ENCODE results near the gene PCID2.

PCID2 gene

GRCh38 chr13:113178070-113178895 is 30.2 kb downstream of the PCID2 start:
- H3K4me3 ChIP-seq (ENCODE audit: low read length): no peak overlapping the region

GRCh38 chr13:113176822-113177221 is 31.6 kb downstream of the PCID2 start:
- Histone ChIP-seq H3K36me3 (ENCODE audit: insufficient read depth, low read length) (peaks cover 79% of the 10 kb centered on the region), H3K4me1 (ENCODE audit: insufficient read depth, low read length) (peaks cover 6% of the 10 kb centered on the region), H3K27me3 (ENCODE audit: insufficient read depth, low read length) (no peaks in the 10 kb centered on the region), H3K9me3 (ENCODE audit: low read length) (no peaks in the 10 kb centered on the region), H3K4me3 (ENCODE audit: low read length) (no peak overlapping the region), H2AFZ (ENCODE audit: low read depth, low read length) (no peak overlapping the region)

More at GRCh38 chr13:113178070-113178895, 30.2 kb downstream of the PCID2 start:
- Histone ChIP-seq H3K27me3 (ENCODE audit: insufficient read depth, low read length) (no peaks in the 10 kb centered on the region), H3K4me1 (ENCODE audit: insufficient read depth, low read length) (peaks cover 6% of the 10 kb centered on the region), H3K36me3 (ENCODE audit: insufficient read depth, low read length) (peaks cover 72% of the 10 kb centered on the region), H3K9me3 (ENCODE audit: low read length) (no peaks in the 10 kb centered on the region), H2AFZ (ENCODE audit: low read depth, low read length) (no peak overlapping the region)

DNA sequence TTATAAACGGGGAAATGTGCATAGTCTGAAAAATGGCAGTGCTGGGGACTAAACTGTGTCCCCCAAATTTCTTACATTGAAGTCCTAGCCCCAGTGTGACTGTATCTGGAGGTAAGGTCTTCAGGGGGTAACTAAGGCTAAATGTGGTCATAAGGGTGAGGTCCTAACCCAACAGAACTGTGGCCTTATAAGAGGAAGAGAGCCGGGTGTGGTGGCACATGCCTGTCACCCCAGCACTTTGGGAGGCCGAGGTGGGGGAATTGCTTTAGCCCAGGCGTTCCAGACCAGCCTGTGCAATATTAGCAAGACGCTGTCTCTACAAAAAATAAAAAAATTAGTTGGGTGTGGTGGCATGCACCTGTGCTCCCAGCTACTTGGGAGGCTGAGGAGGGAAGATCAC is 32.2 kb downstream of the PCID2 start:
- H3K27me3 ChIP-seq (ENCODE audit: insufficient read depth, low read length): no peaks in the 10 kb centered on the region
- H2AFZ ChIP-seq (ENCODE audit: low read depth, low read length): no peak overlapping the region
- H3K9me3 ChIP-seq (ENCODE audit: low read length): no peaks in the 10 kb centered on the region
- no peak overlapping the region for H3K4me3 ChIP-seq (ENCODE audit: low read length)
- H3K36me3 ChIP-seq (ENCODE audit: insufficient read depth, low read length): peaks cover 81% of the 10 kb centered on the region
- H3K4me1 ChIP-seq (ENCODE audit: insufficient read depth, low read length): peaks cover 6% of the 10 kb centered on the region

- H3K36me3 ChIP-seq (ENCODE audit: insufficient read depth, low read length): peaks cover 62% of the 10 kb centered on the region
- no peaks in the 10 kb centered on the region for H3K4me1 ChIP-seq (ENCODE audit: insufficient read depth, low read length)
- H3K9me3 ChIP-seq (ENCODE audit: low read length): peaks cover 4% of the 10 kb centered on the region
- no peak overlapping the region for H2AFZ ChIP-seq (ENCODE audit: low read depth, low read length)
- no peak overlapping the region for H3K4me3 ChIP-seq (ENCODE audit: low read length)
- H3K27me3 ChIP-seq (ENCODE audit: insufficient read depth, low read length): no peaks in the 10 kb centered on the region
Measured at GRCh38 chr13:113172419-113172926, 36.0 kb downstream of the PCID2 start.

DNA sequence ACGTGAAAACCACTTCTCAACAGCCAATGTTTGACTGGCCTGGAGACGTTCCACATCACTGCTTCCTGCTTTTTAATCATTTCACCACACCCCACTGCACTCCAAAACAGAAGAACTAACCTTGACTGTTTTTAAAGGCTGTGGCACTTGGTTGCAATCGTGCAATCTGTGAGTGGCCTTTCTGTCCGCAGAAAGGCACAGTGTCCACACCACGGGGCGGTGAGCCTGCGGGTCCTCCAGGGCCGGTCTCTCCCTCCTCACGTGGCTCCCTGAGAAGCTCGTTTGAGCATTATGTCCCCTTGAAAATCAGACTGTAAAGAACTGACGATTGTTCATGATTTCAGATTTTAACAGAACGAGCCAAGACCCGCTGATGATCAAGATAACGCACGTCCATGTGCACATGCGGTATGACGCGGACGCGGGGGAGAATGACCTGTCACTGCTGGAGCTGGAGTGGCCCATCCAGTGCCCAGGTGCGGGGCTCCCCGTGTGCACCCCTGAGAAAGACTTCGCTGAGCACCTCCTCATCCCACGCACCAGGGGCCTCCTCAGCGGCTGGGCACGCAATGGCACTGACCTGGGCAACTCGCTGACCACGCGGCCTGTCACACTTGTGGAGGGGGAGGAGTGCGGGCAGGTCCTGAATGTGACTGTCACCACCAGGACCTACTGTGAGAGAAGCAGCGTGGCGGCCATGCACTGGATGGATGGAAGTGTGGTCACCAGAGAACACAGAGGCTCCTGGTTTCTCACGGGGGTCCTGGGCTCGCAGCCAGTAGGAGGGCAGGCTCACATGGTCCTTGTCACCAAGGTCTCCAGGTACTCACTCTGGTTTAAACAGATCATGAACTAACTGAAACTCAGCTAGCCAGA is 37.0 kb downstream of the PCID2 start:
- Histone ChIP-seq H3K27me3 (ENCODE audit: insufficient read depth, low read length) (no peaks in the 10 kb centered on the region), H2AFZ (ENCODE audit: low read depth, low read length) (no peak overlapping the region), H3K9me3 (ENCODE audit: low read length) (peaks cover 4% of the 10 kb centered on the region), H3K4me1 (ENCODE audit: insufficient read depth, low read length) (no peaks in the 10 kb centered on the region), H3K4me3 (ENCODE audit: low read length) (no peak overlapping the region), H3K36me3 (ENCODE audit: insufficient read depth, low read length) (peaks cover 58% of the 10 kb centered on the region)

DNA sequence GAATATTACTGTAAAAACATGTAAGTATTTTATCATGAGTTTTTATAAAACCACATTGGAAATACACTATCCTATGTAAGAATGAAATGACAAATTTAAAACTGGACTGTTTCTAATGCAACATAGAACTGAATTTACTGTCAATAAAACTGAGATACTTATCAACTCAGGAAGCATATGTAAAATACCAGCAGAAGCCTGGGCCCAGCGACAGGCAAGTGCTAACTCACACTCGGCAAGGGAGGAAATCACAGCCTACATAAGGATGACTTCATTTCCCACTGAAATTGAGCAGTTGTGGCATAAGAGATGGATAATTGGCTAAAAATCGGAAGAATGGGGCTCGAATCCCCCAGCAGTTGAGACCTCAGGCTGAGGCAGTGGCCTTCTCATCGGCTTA is 38.0 kb downstream of the PCID2 start:
- Histone ChIP-seq H2AFZ (ENCODE audit: low read depth, low read length) (no peak overlapping the region), H3K36me3 (ENCODE audit: insufficient read depth, low read length) (peaks cover 49% of the 10 kb centered on the region), H3K4me3 (ENCODE audit: low read length) (no peak overlapping the region), H3K27me3 (ENCODE audit: insufficient read depth, low read length) (no peaks in the 10 kb centered on the region), H3K9me3 (ENCODE audit: low read length) (peaks cover 4% of the 10 kb centered on the region), H3K4me1 (ENCODE audit: insufficient read depth, low read length) (no peaks in the 10 kb centered on the region)

DNA sequence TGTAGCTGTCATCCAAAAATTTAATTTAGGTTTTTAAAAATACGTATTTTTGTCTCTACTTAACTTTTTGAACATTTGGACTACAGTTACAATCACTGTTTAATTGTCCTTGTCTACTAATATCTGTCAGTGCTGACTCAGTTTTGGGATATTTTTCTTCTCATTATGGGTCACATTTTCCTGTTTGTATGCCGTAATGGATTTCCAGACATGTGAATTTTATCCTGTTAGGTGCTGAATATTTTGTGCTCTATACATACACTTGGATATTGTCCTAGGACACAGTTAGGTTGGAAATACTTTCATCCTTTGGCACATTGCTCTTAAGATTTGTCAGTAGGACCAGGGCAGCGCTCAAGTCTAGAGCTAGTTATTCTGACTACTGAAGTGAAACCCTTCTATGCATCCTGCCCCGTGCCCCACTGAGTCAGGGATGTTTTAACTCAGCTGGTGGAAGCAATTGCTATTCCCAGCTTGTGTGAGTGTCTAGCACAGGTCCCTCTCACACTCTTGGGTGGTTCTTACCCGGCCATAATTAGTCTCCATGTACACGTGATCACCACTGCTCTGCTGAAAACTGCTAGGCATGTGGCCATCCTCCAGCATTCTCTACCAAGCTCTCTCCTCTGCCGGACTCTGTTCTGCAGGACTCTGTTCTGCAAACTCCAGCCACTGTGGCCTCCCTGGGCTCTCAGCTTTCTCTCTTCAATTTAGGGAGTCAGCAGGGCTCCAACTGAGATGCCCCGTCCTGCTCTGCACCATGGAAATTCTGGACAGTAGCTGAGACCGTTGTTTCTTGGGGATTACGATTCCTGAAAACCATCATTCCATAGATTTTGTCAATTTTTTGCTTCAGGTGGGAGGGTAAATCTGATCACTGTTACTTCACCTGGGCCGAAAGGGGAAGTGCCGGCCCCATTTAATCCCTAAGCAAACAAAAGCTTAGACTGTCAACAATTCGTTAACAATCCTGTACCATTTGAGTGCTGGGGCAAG is 38.9 kb downstream of the PCID2 start:
- Histone ChIP-seq H3K4me1 (ENCODE audit: insufficient read depth, low read length) (no peaks in the 10 kb centered on the region), H3K9me3 (ENCODE audit: low read length) (peaks cover 4% of the 10 kb centered on the region), H2AFZ (ENCODE audit: low read depth, low read length) (no peak overlapping the region), H3K36me3 (ENCODE audit: insufficient read depth, low read length) (peaks cover 41% of the 10 kb centered on the region), H3K27me3 (ENCODE audit: insufficient read depth, low read length) (no peaks in the 10 kb centered on the region), H3K4me3 (ENCODE audit: low read length) (no peak overlapping the region)

GRCh38 chr13:113168211-113168610 is 40.3 kb downstream of the PCID2 start:
- H2AFZ ChIP-seq (ENCODE audit: low read depth, low read length): no peak overlapping the region
- H3K9me3 ChIP-seq (ENCODE audit: low read length): peaks cover 4% of the 10 kb centered on the region
- H3K27me3 ChIP-seq (ENCODE audit: insufficient read depth, low read length): no peaks in the 10 kb centered on the region
- H3K36me3 ChIP-seq (ENCODE audit: insufficient read depth, low read length): peaks cover 34% of the 10 kb centered on the region
- no peaks in the 10 kb centered on the region for H3K4me1 ChIP-seq (ENCODE audit: insufficient read depth, low read length)
- H3K4me3 ChIP-seq (ENCODE audit: low read length): no peak overlapping the region

GRCh38 chr13:113167575-113167974 is 40.9 kb downstream of the PCID2 start:
- no peak overlapping the region for H2AFZ ChIP-seq (ENCODE audit: low read depth, low read length)
- H3K36me3 ChIP-seq (ENCODE audit: insufficient read depth, low read length): peaks cover 28% of the 10 kb centered on the region
- H3K27me3 ChIP-seq (ENCODE audit: insufficient read depth, low read length): no peaks in the 10 kb centered on the region
- peaks cover 4% of the 10 kb centered on the region for H3K9me3 ChIP-seq (ENCODE audit: low read length)
- H3K4me3 ChIP-seq (ENCODE audit: low read length): no peak overlapping the region
- H3K4me1 ChIP-seq (ENCODE audit: insufficient read depth, low read length): no peaks in the 10 kb centered on the region

- H3K9me3 ChIP-seq (ENCODE audit: low read length): peaks cover 4% of the 10 kb centered on the region
- H3K4me1 ChIP-seq (ENCODE audit: insufficient read depth, low read length): no peaks in the 10 kb centered on the region
- no peaks in the 10 kb centered on the region for H3K27me3 ChIP-seq (ENCODE audit: insufficient read depth, low read length)
- H3K4me3 ChIP-seq (ENCODE audit: low read length): no peak overlapping the region
- no peak overlapping the region for H2AFZ ChIP-seq (ENCODE audit: low read depth, low read length)
- H3K36me3 ChIP-seq (ENCODE audit: insufficient read depth, low read length): peaks cover 24% of the 10 kb centered on the region
Measured at GRCh38 chr13:113167155-113167554, 41.3 kb downstream of the PCID2 start.

DNA sequence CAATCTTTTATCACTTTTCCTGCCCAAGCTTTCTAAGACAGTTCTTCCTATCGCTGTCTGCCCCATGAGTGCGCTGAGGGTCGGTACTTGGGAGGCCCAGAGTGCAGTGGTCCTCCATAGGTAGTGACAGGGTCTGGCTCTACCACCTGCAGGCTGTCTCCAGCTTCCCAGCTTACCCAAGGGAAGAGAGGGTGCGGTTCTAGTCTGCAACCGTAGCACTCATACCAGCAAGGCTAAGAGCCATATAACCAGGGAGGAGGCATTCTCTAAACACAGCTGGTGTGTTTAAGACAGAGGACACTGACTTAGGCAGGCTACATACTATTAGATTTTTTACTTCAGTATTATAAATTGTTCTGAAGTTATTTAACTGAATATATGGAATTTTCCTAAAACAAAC is 41.8 kb downstream of the PCID2 start:
- H3K36me3 ChIP-seq (ENCODE audit: insufficient read depth, low read length): peaks cover 19% of the 10 kb centered on the region
- H3K9me3 ChIP-seq (ENCODE audit: low read length): peaks cover 4% of the 10 kb centered on the region
- H3K27me3 ChIP-seq (ENCODE audit: insufficient read depth, low read length): no peaks in the 10 kb centered on the region
- no peaks in the 10 kb centered on the region for H3K4me1 ChIP-seq (ENCODE audit: insufficient read depth, low read length)
- H3K4me3 ChIP-seq (ENCODE audit: low read length): no peak overlapping the region
- no peak overlapping the region for H2AFZ ChIP-seq (ENCODE audit: low read depth, low read length)

GRCh38 chr13:113166266-113166665 is 42.2 kb downstream of the PCID2 start:
- H3K4me3 ChIP-seq (ENCODE audit: low read length): no peak overlapping the region
- H3K36me3 ChIP-seq (ENCODE audit: insufficient read depth, low read length): peaks cover 15% of the 10 kb centered on the region
- no peak overlapping the region for H2AFZ ChIP-seq (ENCODE audit: low read depth, low read length)
- peaks cover 4% of the 10 kb centered on the region for H3K9me3 ChIP-seq (ENCODE audit: low read length)
- H3K27me3 ChIP-seq (ENCODE audit: insufficient read depth, low read length): peaks cover 3% of the 10 kb centered on the region
- H3K4me1 ChIP-seq (ENCODE audit: insufficient read depth, low read length): no peaks in the 10 kb centered on the region
